Measurements from ENCODE around the gene COMMD6. TPM values are rescaled to one million over a fixed set of nuclear protein-coding genes. Genes with fewer than 3 reads are reported as not detected.

The COMMD6 gene
- total and polyA plus RNA-seq, 2 of the 4 experiments (the other 2 are of a cell fraction), result 63.5 to 144 TPM

DNA sequence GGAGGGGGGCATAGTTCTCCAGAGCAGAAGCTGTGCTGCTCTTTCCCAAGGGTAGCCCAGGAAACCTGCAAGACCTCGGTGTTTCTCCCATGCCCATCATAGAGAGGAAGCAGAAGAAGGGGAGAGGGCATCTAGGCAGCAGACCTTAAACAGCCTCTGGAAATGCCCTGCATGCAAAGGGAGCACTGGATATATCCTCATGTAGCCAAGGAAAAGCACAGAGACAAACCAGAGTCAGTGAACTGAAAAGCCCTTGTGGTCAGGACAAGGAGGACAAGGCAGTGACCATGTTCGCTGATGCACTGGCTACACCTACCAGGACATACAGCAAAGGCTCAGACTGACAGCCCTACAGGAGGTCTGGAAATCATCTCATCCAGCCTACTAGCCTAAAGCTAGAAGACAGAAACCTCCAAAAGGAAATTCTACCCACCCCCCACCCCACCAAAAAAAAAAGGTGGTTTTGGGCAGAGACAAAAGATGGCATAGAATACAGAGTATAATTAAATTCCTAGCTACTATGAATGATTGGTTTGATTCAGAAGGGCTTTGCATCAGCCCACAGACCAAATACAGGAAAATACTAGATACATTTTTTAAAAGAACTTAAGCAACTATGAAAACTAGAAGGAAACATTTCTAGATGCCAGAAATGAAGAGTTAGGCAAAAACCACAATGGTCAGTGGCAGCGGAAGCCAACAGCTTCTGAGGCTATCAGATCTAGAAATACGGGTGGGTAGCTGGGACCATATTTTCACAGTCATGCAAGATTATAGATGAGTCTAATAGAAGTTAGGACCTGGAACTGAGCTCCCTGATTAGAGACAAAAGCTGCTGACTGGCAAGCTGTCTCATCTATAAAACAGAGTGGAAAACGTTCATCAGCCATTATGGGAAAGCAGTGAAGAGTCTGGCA is 51.2 kb downstream of the COMMD6 start:
- Histone ChIP-seq H3K9me1 (ENCODE audit: insufficient read depth, low read length) (0 out of 2 replicates have a peak, but pooled peaks cover 4% of the 10 kb centered on the region), H3K4me1 (ENCODE audit: control insufficient read depth, insufficient read depth, low read length) (peaks cover 3% of the 10 kb centered on the region; the same call in 1 of the 2 replicates), H3K18ac (ENCODE audit: low read depth, low read length) (no peak overlapping the region), H3K14ac (replicated peaks; ENCODE audit: low read depth, low read length) (no peak overlapping the region; the same call in 1 of the 2 replicates), H3K36me3 (ENCODE audit: control insufficient read depth, insufficient read depth, low read length) (no peaks in the 10 kb centered on the region), H3K56ac (ENCODE audit: extremely low read depth, insufficient read depth, low read length) (no peak overlapping the region), H2BK5ac (ENCODE audit: low read depth, low read length, poor library complexity, severe bottlenecking) (no peak overlapping the region), H3K79me1 (ENCODE audit: low read depth in 1 of 2, low read length in 2 of 2) (no peaks in the 10 kb centered on the region), H4K5ac (ENCODE audit: low read depth, low read length) (no peak overlapping the region), H3K4ac (ENCODE audit: low read depth, low read length) (peak overlapping the region; percentile 46; the same call in 1 of the 2 replicates), H4K91ac (ENCODE audit: insufficient read depth, low read depth, low read length) (no peak overlapping the region), H2BK20ac (ENCODE audit: low read depth, low read length) (peak overlapping the region; percentile 57), H3K23ac (ENCODE audit: low read depth, low read length) (no peak overlapping the region), H3K4me2 (ENCODE audit: low read depth, low read length) (no peak overlapping the region), H3K27me3 (ENCODE audit: control insufficient read depth, insufficient read depth, low read length) (no peaks in the 10 kb centered on the region), H2AFZ (replicated peaks; ENCODE audit: low read length, poor library complexity) (no peak overlapping the region), H4K8ac (ENCODE audit: low read depth in 2 of 2, low read length in 2 of 2) (no peak overlapping the region), H3K4me3 (ENCODE audit: insufficient read depth, low read depth, low read length) (no peak overlapping the region), H4K20me1 (ENCODE audit: insufficient read depth, low read length) (no peaks in the 10 kb centered on the region), H2AK5ac (ENCODE audit: low read depth, low read length) (peak overlapping the region; percentile 44; the same call in 1 of the 2 replicates), H3K27ac (ENCODE audit: insufficient read depth, low read length) (no peak overlapping the region), H3K9me3 (ENCODE audit: control insufficient read depth, insufficient read depth, low read length) (no peaks in the 10 kb centered on the region), H2BK120ac (ENCODE audit: low read depth, low read length) (peak overlapping the region; percentile 49; the same call in 1 of the 2 replicates), H2AK9ac (replicated peaks; ENCODE audit: low read depth, low read length, poor library complexity) (no peak overlapping the region), H2BK15ac (ENCODE audit: low read depth, low read length) (0 out of 3 replicates have a peak overlapping the region, but pooled peaks have one; percentile 45), H3K9ac (ENCODE audit: low read depth, low read length) (no peak overlapping the region)
- ATAC-seq (ENCODE audit: low read depth), result no peak
- no TSS peak for BruUV-seq (replicated peaks)
- DNase-seq, result no peak
- intact Hi-C loops (cut with micrococcal nuclease), result no loop called here
- in situ Hi-C loops (cut with MboI; ENCODE audit: low sequenced_read_pairs), result no loop called here
- ChIA-PET POLR2A (ENCODE audit: unreplicated experiment) (no interaction called here), CTCF (interaction anchor here (0.6 to 1.3 kb wide), 2 partner anchors 121 to 184 kb away, joined by 3 to 5 read pairs; no protein-coding TSS in a partner anchor)
- dilution Hi-C loops (cut with HindIII; ENCODE audit: low sequenced_read_pairs, unreplicated experiment), result no loop called here
- TF ChIP-seq RCOR1 (IDR thresholded peaks at IDR 0.05; ENCODE audit: insufficient replicate concordance, low read length) (no peak), CHD1 (IDR thresholded peaks at IDR 0.05; ENCODE audit: low read depth, low read length) (no peak), RFX5 (IDR thresholded peaks at IDR 0.05; ENCODE audit: low read depth, low read length) (no peak), MAZ (IDR thresholded peaks at IDR 0.05; ENCODE audit: borderline replicate concordance, low read depth, low read length) (no peak), BHLHE40 (IDR thresholded peaks at IDR 0.05; ENCODE audit: low read depth, low read length) (no peak)
- 100% methylated on average over 2 of the region's 5 CpGs; no CpG with 5 or more reads in 1 of the 2 experiments for WGBS, 2 experiments (ENCODE audit: extremely low coverage in 2 of 2, insufficient read length in 1 of 2)

Measured in IMR-90 (cell line).